Thyroid gland (tissue), 4 donors: ENCODE measurements around the gene SNX24.
A peak's percentile ranks its signal among the peaks of the same experiment; 100 is the strongest.

Experiments used
- POLR2A ChIP-seq, 2 donors: fragments of 450-650 bp; IDR thresholded peaks; one replicate each; pipeline ENCODE4 v1.6.1; 2017; ENCODE audit warnings: antibody characterized with exemption in 2 of 2, mild to moderate bottlenecking in 2 of 2, moderate library complexity in 1 of 2
- TF ChIP-seq, protein P1 (sequence below), 6 experiments: fragments of 200-600 bp in 3 of 6; fragments of 450-650 bp in 3 of 6; sonication (generic) in 3 of 6; IDR thresholded peaks; one replicate each; pipeline ENCODE4 v1.5.1; 2016 to 2019; ENCODE audit warnings: antibody characterized with exemption in 6 of 6, mild to moderate bottlenecking in 2 of 6, inconsistent platforms in 1 of 6, moderate library complexity in 1 of 6

DNA sequence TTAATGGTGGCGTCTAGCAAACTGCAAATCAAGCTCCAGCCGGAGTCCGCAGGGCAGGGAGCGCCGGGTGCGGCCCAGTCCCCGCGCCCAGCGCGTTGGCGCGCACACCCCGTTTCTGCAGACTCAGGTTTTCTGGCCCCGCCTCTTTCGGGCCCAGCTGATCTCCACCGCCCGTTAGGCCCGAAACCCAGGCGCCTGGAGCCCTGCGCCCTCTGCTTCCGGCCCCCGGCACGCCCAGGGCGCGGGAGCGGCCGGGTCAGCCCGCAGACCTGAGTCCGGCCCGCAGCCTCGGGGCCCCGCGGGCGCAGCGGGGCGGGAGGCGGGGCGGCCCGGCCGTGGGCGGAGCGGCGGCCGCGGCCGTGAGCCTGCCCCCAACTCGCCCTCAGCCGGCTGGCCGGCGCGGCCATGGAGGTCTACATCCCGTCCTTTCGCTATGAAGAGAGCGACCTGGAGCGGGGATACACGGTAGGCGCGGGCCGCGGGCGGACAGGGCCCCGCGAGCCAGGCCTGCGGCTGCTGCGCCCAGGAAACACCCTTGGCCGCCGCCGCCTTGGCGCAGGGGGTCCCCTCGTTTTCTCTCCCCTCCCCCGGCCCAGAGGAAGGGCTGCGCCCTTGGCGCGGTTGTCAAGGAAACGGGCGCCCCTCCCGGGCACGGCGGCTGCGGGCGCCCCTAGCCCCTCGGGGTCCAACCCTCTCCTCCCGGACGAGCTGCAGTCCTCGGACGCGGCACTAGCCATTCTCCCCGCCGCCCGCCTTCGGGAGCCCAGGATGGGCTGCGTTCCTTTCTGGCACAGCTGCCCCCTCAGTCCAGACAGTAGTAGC lies at the start of gene SNX24:
- TF ChIP-seq, protein P1, sequence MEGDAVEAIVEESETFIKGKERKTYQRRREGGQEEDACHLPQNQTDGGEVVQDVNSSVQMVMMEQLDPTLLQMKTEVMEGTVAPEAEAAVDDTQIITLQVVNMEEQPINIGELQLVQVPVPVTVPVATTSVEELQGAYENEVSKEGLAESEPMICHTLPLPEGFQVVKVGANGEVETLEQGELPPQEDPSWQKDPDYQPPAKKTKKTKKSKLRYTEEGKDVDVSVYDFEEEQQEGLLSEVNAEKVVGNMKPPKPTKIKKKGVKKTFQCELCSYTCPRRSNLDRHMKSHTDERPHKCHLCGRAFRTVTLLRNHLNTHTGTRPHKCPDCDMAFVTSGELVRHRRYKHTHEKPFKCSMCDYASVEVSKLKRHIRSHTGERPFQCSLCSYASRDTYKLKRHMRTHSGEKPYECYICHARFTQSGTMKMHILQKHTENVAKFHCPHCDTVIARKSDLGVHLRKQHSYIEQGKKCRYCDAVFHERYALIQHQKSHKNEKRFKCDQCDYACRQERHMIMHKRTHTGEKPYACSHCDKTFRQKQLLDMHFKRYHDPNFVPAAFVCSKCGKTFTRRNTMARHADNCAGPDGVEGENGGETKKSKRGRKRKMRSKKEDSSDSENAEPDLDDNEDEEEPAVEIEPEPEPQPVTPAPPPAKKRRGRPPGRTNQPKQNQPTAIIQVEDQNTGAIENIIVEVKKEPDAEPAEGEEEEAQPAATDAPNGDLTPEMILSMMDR (IDR thresholded peaks at IDR 0.05): no peak
- TF ChIP-seq POLR2A (IDR thresholded peaks at IDR 0.05): peak; percentile 41 to 86
